K562 (cell line): ENCODE data around the gene FAM98C. TPM values are rescaled to one million over a fixed set of nuclear protein-coding genes. Genes with fewer than 3 reads are reported as not detected.
"Not testable (repeated sequence)": the region's sequence is repeated elsewhere in the genome, so short reads cannot be mapped to it uniquely, and the experiment has no call there.

Experiments used
- ATAC-seq: fragments of 200-7000 bp; cut with Tn5 transposase; 3 replicates; pipeline ENCODE4 v1.9.1; 2020; ENCODE audit warnings: moderate library complexity
- BruUV-seq: library from RNA; stranded (reverse); fragments of 400-500 nt; replicated peaks from 2 replicates; lab custom pipeline; 2021; lab: Mats Ljungman, UMichigan
- CTCF ChIA-PET: fragments of 300-600 bp; formaldehyde crosslinking; extraction: SDS; loops from one replicate; lab custom pipeline; 2021; ENCODE audit warnings: low intra/inter-chr PET ratio; lab: Yijun Ruan, JAX
- POLR2A ChIA-PET: fragments of 300-600, 350-650 bp; sonication (Branson Sonifier 250); formaldehyde crosslinking; extraction: SDS; loops from one replicate; lab custom pipeline; 2021; ENCODE audit warnings: antibody characterized with exemption, inconsistent platforms; lab: Yijun Ruan, JAX
- DNase-seq, 4 experiments: peaks; one replicate each; pipeline versions ENCODE4 v3.0.0 to v3.0.0-alpha.2; 2011 to 2018; ENCODE audit warnings: low spot score in 3 of 4, mixed read lengths in 3 of 4; ENCODE audit errors: extremely low read depth in 1 of 4
- FAIRE-seq: peaks from 2 replicates; lab custom pipeline; 2011; peaks lifted over from hg19 to GRCh38; lab: Jason Lieb, UNC
- H2AFZ ChIP-seq: 2 replicates; pipeline ENCODE4 v1.6.0; 2011; ENCODE audit warnings: low read depth, low read length, control low read depth, inconsistent platforms
- H3K27ac ChIP-seq: fragments of 200-600 bp; 3 replicates; pipeline ENCODE4 v1.8.0; 2011; ENCODE audit warnings: low read depth, mild to moderate bottlenecking, control low read depth, inconsistent platforms, low read length, moderate library complexity, mixed read lengths; ENCODE audit errors: extremely low read depth
- H3K27me3 ChIP-seq, 2 experiments: fragments of 300-600 bp in 1 of 2; 2 replicates in 1 of 2; 3 replicates in 1 of 2; pipeline versions ENCODE4 v1.6.0 to v1.8.0; 2011; ENCODE audit warnings: inconsistent platforms in 2 of 2, low read length in 2 of 2, mild to moderate bottlenecking in 1 of 2, mixed read lengths in 1 of 2, moderate library complexity in 1 of 2; ENCODE audit not compliant: control insufficient read depth in 2 of 2, insufficient read depth in 2 of 2
- H3K36me3 ChIP-seq: fragments of 300-600 bp; 3 replicates; pipeline ENCODE4 v1.8.0; 2011; ENCODE audit warnings: mild to moderate bottlenecking, low read length, inconsistent platforms; ENCODE audit not compliant: control insufficient read depth, insufficient read depth
- H3K4me1 ChIP-seq, 2 experiments: fragments of 200-600 bp in 1 of 2; replicated peaks in 1 of 2; 2 replicates in 1 of 2; 3 replicates in 1 of 2; pipeline versions ENCODE4 v1.5.1 to v1.8.0; 2011; ENCODE audit warnings: inconsistent platforms in 2 of 2, low read length in 2 of 2, mild to moderate bottlenecking in 1 of 2, mixed read lengths in 1 of 2, moderate library complexity in 1 of 2; ENCODE audit not compliant: control insufficient read depth in 2 of 2, insufficient read depth in 2 of 2
- H3K4me2 ChIP-seq: 2 replicates; pipeline ENCODE4 v1.6.1; 2011; ENCODE audit warnings: low read length, control low read depth, inconsistent platforms, mixed read lengths; ENCODE audit not compliant: insufficient read depth
- H3K4me3 ChIP-seq: fragments of 200-600 bp; sonication (generic), shearing (Covaris generic); 2 replicates; pipeline ENCODE4 v1.5.1; 2016; ENCODE audit warnings: control low read depth, inconsistent platforms
- H3K79me2 ChIP-seq: fragments of 200-600 bp; 3 replicates; pipeline ENCODE4 v1.8.0; 2011; ENCODE audit warnings: low read length, inconsistent platforms; ENCODE audit not compliant: control insufficient read depth, insufficient read depth
- H3K9ac ChIP-seq, 2 experiments: 2 replicates each; pipeline versions ENCODE4 v1.6.0 to v1.6.1; 2011; ENCODE audit warnings: low read depth in 2 of 2, low read length in 2 of 2, control low read depth in 1 of 2, inconsistent platforms in 1 of 2, mild to moderate bottlenecking in 1 of 2, mixed read lengths in 1 of 2; ENCODE audit not compliant: insufficient read depth in 1 of 2
- H3K9me1 ChIP-seq: one replicate; pipeline ENCODE4 v1.6.0; 2011; ENCODE audit warnings: inconsistent platforms, mild to moderate bottlenecking, low read length, moderate library complexity; ENCODE audit not compliant: control insufficient read depth, insufficient read depth
- H3K9me3 ChIP-seq: replicated peaks from 2 replicates; pipeline ENCODE4 v1.5.1; 2011; ENCODE audit warnings: low read depth, low read length, inconsistent platforms; ENCODE audit not compliant: control insufficient read depth, insufficient read depth
- H4K20me1 ChIP-seq: replicated peaks from 2 replicates; pipeline ENCODE4 v1.6.1; 2011; ENCODE audit warnings: low read length, inconsistent platforms, mixed read lengths; ENCODE audit not compliant: control insufficient read depth, insufficient read depth
- L3MBTL2 ChIP-seq: fragments of 450-650 bp; IDR thresholded peaks from 2 replicates; pipeline ENCODE4 v1.6.1; 2016; ENCODE audit warnings: mild to moderate bottlenecking, moderate library complexity
- MAX ChIP-seq: sonication (generic); formaldehyde crosslinking; IDR thresholded peaks from 2 replicates; pipeline ENCODE4 v1.9.0; 2022; ENCODE audit warnings: mild to moderate bottlenecking, missing genetic modification reagents
- MGA ChIP-seq: fragments of 450-650 bp; IDR thresholded peaks from 2 replicates; pipeline ENCODE4 v1.6.1; 2016; ENCODE audit warnings: mild to moderate bottlenecking, moderate library complexity
- SMARCA4 ChIP-seq: fragments of 450-650 bp; IDR thresholded peaks from 2 replicates; pipeline ENCODE4 v1.6.1; 2016
- ZNF592 ChIP-seq: fragments of 450-650 bp; IDR thresholded peaks from 2 replicates; pipeline ENCODE4 v1.6.1; 2017; ENCODE audit warnings: antibody characterized with exemption, mild to moderate bottlenecking
- WGBS: fragments of 100-300 bp; shearing (Covaris generic); methylation state at CpG from one replicate; pipeline ENCODE4 v1.1.6; 2016; ENCODE audit warnings: low coverage, mixed read lengths; ENCODE audit not compliant: insufficient coverage; ENCODE audit errors: missing lambda C conversion rate; 5-methylcytosine and 5-hydroxymethylcytosine counted together
- in situ Hi-C: fragments of 300-500 bp; cut with MboI; formaldehyde crosslinking; loops from 4 replicates; pipeline ENCODE4 v1.15.0; 2018; ENCODE audit warnings: inconsistent platforms, mixed read lengths
- intact Hi-C: fragments of 100-400 bp; cut with micrococcal nuclease; formaldehyde crosslinking; loops from 2 replicates; pipeline ENCODE4 v1.14.2; 2022
- polyA plus RNA-seq, 8 experiments: library from polyadenylated mRNA; depleted of rRNA in 4 of 8; stranded (reverse) in 5 of 8; unstranded in 3 of 8; fragments of >200 nt; fragmentation: Nextera tagmentation in 2 of 8; fragmentation: Illumina TruSeq in 1 of 8; extraction: Ambion mirVana in 2 of 8; extraction: Trizol in 1 of 8; gene quantifications; 2 replicates each; pipeline versions ENCODE4 v1.2.1 to v1.2.3, GENCODE V29; 2011 to 2014; ENCODE audit warnings: inconsistent platforms in 1 of 8, missing spikeins in 1 of 8
- total RNA-seq, 7 experiments: library from RNA; depleted of rRNA in 6 of 7; stranded (reverse); fragments of >200 nt in 6 of 7; fragmentation: Illumina TruSeq in 2 of 7; extraction: Trizol in 2 of 7; gene quantifications; 2 replicates each; pipeline versions ENCODE4 v1.2.1 to v1.2.3, GENCODE V29; 2011 to 2021; ENCODE audit warnings: low replicate concordance in 1 of 7

FAM98C gene
- total and polyA plus RNA-seq, 9 of the 15 experiments (the other 6 are each of a cell fraction or from before 2014, with no cell fraction given) = 1.7 to 43.8 (median 13.7) TPM

DNA sequence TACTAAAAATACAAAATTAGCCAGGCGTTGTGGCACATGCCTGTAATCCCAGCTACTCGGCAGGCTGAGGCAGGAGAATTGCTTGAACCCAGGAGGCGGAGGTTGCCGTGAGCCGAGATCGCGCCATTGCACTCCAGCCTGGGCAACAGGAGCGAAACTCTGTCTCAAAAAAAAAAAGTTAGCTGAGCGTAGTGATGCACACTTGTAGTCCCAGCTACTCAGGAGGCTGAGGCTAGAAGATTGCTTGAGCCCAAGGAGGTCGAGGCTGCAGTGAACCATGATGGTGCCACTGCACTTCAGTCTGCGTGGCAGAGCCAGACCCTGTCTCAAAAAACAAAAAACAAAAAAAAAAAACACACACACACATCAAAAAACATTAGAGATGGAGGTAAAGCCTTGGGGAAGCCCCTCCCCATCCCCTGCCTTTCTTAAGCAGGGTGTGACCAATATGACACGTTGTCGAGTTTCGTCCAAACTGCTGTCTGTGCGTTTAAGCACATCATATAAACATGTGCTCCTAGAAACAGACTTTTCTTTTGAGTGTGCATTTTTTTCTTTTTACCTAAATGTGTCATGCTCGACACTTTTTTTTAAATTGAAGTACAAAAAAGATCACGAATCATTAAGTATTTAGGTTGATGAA, 24.3 kb downstream of the FAM98C start:
- in situ Hi-C loops, intact Hi-C loops, H3K4me3 ChIP-seq, H3K27ac ChIP-seq, H3K36me3 ChIP-seq, H3K9me3 ChIP-seq, H3K27me3 ChIP-seq, BruUV-seq, H3K9ac ChIP-seq, FAIRE-seq, H4K20me1 ChIP-seq, H3K4me2 ChIP-seq, DNase-seq, H3K9me1 ChIP-seq, CTCF ChIA-PET, H3K79me2 ChIP-seq: not testable (repeated sequence)
- 35% methylated on average over 9 of the region's 17 CpGs for WGBS
- Histone ChIP-seq H2AFZ (peak overlapping the region; percentile 84), H3K4me1 (peaks cover 15 to 17% of the 10 kb centered on the region in 2 experiments; a peak in 4 of 5 replicates)
- POLR2A ChIA-PET = interaction anchor here (0.7 kb wide), 1 partner anchor 68 kb away, joined by 3 read pairs; no protein-coding TSS in a partner anchor
- ATAC-seq = peak; percentile 16; the same call in 2 of the 3 replicates
- TF ChIP-seq MAX (peak; percentile 37; the same call in 1 of the 2 replicates), SMARCA4 (0 out of 2 replicates have a peak, but pooled peaks have one; percentile 18), ZNF592 (0 out of 2 replicates have a peak, but pooled peaks have one; percentile 23), MGA (peak; percentile 40; the same call in 1 of the 2 replicates), L3MBTL2 (peak; percentile 28; the same call in 1 of the 2 replicates)
